NOMO-1 treated with DMSO at 0.1 percent for 48 hours (cell line): ENCODE measurements around the gene LMAN2.
"Not testable (repeated sequence)": the region's sequence is repeated elsewhere in the genome, so short reads cannot be mapped to it uniquely, and the experiment has no call there.

ENCODE experiments used
- DNase-seq: peaks from one replicate; lab custom pipeline; 2025; ENCODE audit not compliant: unreplicated experiment; lab: John Stamatoyannopoulos, UW

Gene LMAN2

GRCh38 chr5:177349762-177350161 lies 1.7 kb downstream of the LMAN2 start:
- DNase-seq = no peak

- DNase-seq = no peak
Measured at GRCh38 chr5:177349362-177349647, 2.2 kb downstream of the LMAN2 start.

GRCh38 chr5:177347699-177348098 lies 3.8 kb downstream of the LMAN2 start:
- no peak for DNase-seq

- DNase-seq = no peak
Measured at GRCh38 chr5:177346820-177347219, 4.6 kb downstream of the LMAN2 start.

- no peak for DNase-seq
Measured at GRCh38 chr5:177344891-177345290, 6.6 kb downstream of the LMAN2 start.

- no peak for DNase-seq
Measured at GRCh38 chr5:177343777-177344176, 7.7 kb downstream of the LMAN2 start.

GRCh38 chr5:177343000-177343399 lies 8.5 kb downstream of the LMAN2 start:
- not testable (repeated sequence) for DNase-seq

GRCh38 chr5:177339107-177339638 lies 12.3 kb downstream of the LMAN2 start:
- no peak for DNase-seq

GRCh38 chr5:177338251-177339106 lies 13.0 kb downstream of the LMAN2 start:
- no peak for DNase-seq

GRCh38 chr5:177336603-177337494 lies 14.6 kb downstream of the LMAN2 start:
- DNase-seq = no peak

GRCh38 chr5:177336112-177336511 lies 15.4 kb downstream of the LMAN2 start:
- DNase-seq = peak; percentile 40

GRCh38 chr5:177335701-177336065 lies 15.8 kb downstream of the LMAN2 start:
- DNase-seq = no peak

GRCh38 chr5:177334781-177335700 lies 16.4 kb downstream of the LMAN2 start:
- DNase-seq = no peak

GRCh38 chr5:177334155-177334551 lies 17.3 kb downstream of the LMAN2 start:
- no peak for DNase-seq

GRCh38 chr5:177333420-177334154 lies 17.9 kb downstream of the LMAN2 start:
- DNase-seq = no peak

GRCh38 chr5:177332896-177333260 lies 18.6 kb downstream of the LMAN2 start:
- DNase-seq = no peak

GRCh38 chr5:177332031-177332895 lies 19.2 kb downstream of the LMAN2 start:
- no peak for DNase-seq

- DNase-seq = no peak
Measured at GRCh38 chr5:177330991-177331842, 20.3 kb downstream of the LMAN2 start.
